GM21529 (cell line): Measurements from ENCODE around the gene FAM229B.
A peak's percentile ranks its signal among the peaks of the same experiment; 100 is the strongest.
"Not testable (repeated sequence)": the region's sequence is repeated elsewhere in the genome, so short reads cannot be mapped to it uniquely, and the experiment has no call there.

Experiments used
- ATAC-seq: cut with Tn5 transposase; IDR thresholded peaks from one replicate; pipeline ENCODE4 v1.9.1; 2021; ENCODE audit not compliant: unreplicated experiment

FAM229B gene

GRCh38 chr6:112062966-112063365 lies 24.4 kb upstream of the FAM229B start:
- ATAC-seq, result no peak

- no peak for ATAC-seq
Observed at GRCh38 chr6:112065426-112065986, 21.9 kb upstream of the FAM229B start.

- no peak for ATAC-seq
Observed at GRCh38 chr6:112066606-112067005, 20.8 kb upstream of the FAM229B start.

GRCh38 chr6:112081569-112081968 lies 5.8 kb upstream of the FAM229B start:
- ATAC-seq, result no peak

GRCh38 chr6:112085286-112086065 lies 1.9 kb upstream of the FAM229B start:
- ATAC-seq, result no peak

GRCh38 chr6:112086744-112087135 lies 651 bp upstream of the FAM229B start:
- ATAC-seq, result peak; percentile 33

GRCh38 chr6:112087916-112088315 lies 525 bp downstream of the FAM229B start:
- no peak for ATAC-seq

GRCh38 chr6:112096901-112097300 lies 9.5 kb downstream of the FAM229B start:
- no peak for ATAC-seq

- ATAC-seq, result no peak
Observed at GRCh38 chr6:112100561-112100960, 13.2 kb downstream of the FAM229B start.

GRCh38 chr6:112106026-112106425 lies 18.6 kb downstream of the FAM229B start:
- not testable (repeated sequence) for ATAC-seq

GRCh38 chr6:112106562-112106961 lies 19.2 kb downstream of the FAM229B start:
- no peak for ATAC-seq

- no peak for ATAC-seq
Observed at GRCh38 chr6:112109262-112109661, 21.9 kb downstream of the FAM229B start.

GRCh38 chr6:112113431-112113830 lies 26.0 kb downstream of the FAM229B start:
- ATAC-seq, result no peak

GRCh38 chr6:112113918-112114317 lies 26.5 kb downstream of the FAM229B start:
- no peak for ATAC-seq

GRCh38 chr6:112114577-112115223 lies 27.3 kb downstream of the FAM229B start:
- ATAC-seq, result no peak

GRCh38 chr6:112116221-112116620 lies 28.8 kb downstream of the FAM229B start:
- no peak for ATAC-seq

GRCh38 chr6:112117554-112117953 lies 30.2 kb downstream of the FAM229B start:
- ATAC-seq, result no peak

GRCh38 chr6:112118034-112118433 lies 30.6 kb downstream of the FAM229B start:
- ATAC-seq, result no peak

GRCh38 chr6:112122756-112123155 lies 35.4 kb downstream of the FAM229B start:
- no peak for ATAC-seq

GRCh38 chr6:112123982-112124381 lies 36.6 kb downstream of the FAM229B start:
- ATAC-seq, result no peak

GRCh38 chr6:112128208-112128607 lies 40.8 kb downstream of the FAM229B start:
- no peak for ATAC-seq

GRCh38 chr6:112130878-112131277 lies 43.5 kb downstream of the FAM229B start:
- no peak for ATAC-seq
